ENCODE measurements around the gene SMG9. TPM values are rescaled to one million over a fixed set of nuclear protein-coding genes. Genes with fewer than 3 reads are reported as not detected.

SMG9 gene
- total RNA-seq, 2 donors from 2014 or later, result 85.3 to 96.4 TPM

- H3K36me3 Mint-ChIP-seq (ENCODE audit: insufficient read depth in 2 of 2), result peaks cover 4 to 13% of the 10 kb centered on the region in 2 donors
- peak overlapping the region; percentile 57 to 94 for H3K4me3 Mint-ChIP-seq
- ATAC-seq (replicated peaks in 1 of 2), result no peak
- peak overlapping the region; percentile 20 for H3K27ac Mint-ChIP-seq
- H3K4me1 Mint-ChIP-seq (ENCODE audit: low read depth), result peaks cover 50% of the 10 kb centered on the region
- DNase-seq, result peak; percentile 59 to 64
- peaks cover 12% of the 10 kb centered on the region for H3K27me3 Mint-ChIP-seq (ENCODE audit: low read depth)
- H3K9me3 Mint-ChIP-seq, result peaks cover 0 to 3% of the 10 kb centered on the region in 2 donors
These were observed 30.4 kb upstream of the SMG9 start for GRCh38 chr19:43784981-43785808.

- Mint-ChIP-seq H3K4me1 (ENCODE audit: low read depth) (peaks cover 54% of the 10 kb centered on the region), H3K27ac (peak overlapping the region; percentile 3), H3K9me3 (peaks cover 0 to 3% of the 10 kb centered on the region in 2 donors), H3K4me3 (peak overlapping the region; percentile 57 to 94), H3K36me3 (ENCODE audit: insufficient read depth in 2 of 2) (peaks cover 6 to 13% of the 10 kb centered on the region in 2 donors), H3K27me3 (ENCODE audit: low read depth) (peaks cover 6% of the 10 kb centered on the region)
- DNase-seq, result peak; percentile 80 to 84
- peak; percentile 28 to 47 for ATAC-seq (replicated peaks in 1 of 2)
These were observed 29.6 kb upstream of the SMG9 start for GRCh38 chr19:43784241-43784980.

GRCh38 chr19:43783636-43784035, 28.9 kb upstream of the SMG9 start:
- no peak for DNase-seq
- Mint-ChIP-seq H3K4me1 (ENCODE audit: low read depth) (peaks cover 61% of the 10 kb centered on the region), H3K9me3 (peaks cover 0 to 3% of the 10 kb centered on the region in 2 donors), H3K36me3 (ENCODE audit: insufficient read depth in 2 of 2) (peaks cover 9 to 13% of the 10 kb centered on the region in 2 donors), H3K27me3 (ENCODE audit: low read depth) (peaks cover 1% of the 10 kb centered on the region), H3K4me3 (peak overlapping the region; percentile 57 to 94), H3K27ac (peak overlapping the region; percentile 3)
- no peak for ATAC-seq (replicated peaks in 1 of 2)

GRCh38 chr19:43782689-43783231, 28.0 kb upstream of the SMG9 start:
- peaks cover 70% of the 10 kb centered on the region for H3K4me1 Mint-ChIP-seq (ENCODE audit: low read depth)
- H3K27me3 Mint-ChIP-seq (ENCODE audit: low read depth), result no peaks in the 10 kb centered on the region
- peak overlapping the region; percentile 19 for H3K27ac Mint-ChIP-seq
- H3K9me3 Mint-ChIP-seq, result peaks cover 0 to 3% of the 10 kb centered on the region in 2 donors
- DNase-seq (peak in 1 of 2 donors; percentile 26), ATAC-seq (replicated peaks in 1 of 2) (no peak)
- peaks cover 12 to 14% of the 10 kb centered on the region in 2 donors for H3K36me3 Mint-ChIP-seq (ENCODE audit: insufficient read depth in 2 of 2)
- H3K4me3 Mint-ChIP-seq, result peak overlapping the region; percentile 74 to 94

- H3K9me3 Mint-ChIP-seq, result peaks cover 0 to 3% of the 10 kb centered on the region in 2 donors
- DNase-seq (no peak), ATAC-seq (replicated peaks in 1 of 2) (no peak)
- H3K27ac Mint-ChIP-seq, result peak overlapping the region; percentile 19
- peaks cover 12 to 14% of the 10 kb centered on the region in 2 donors for H3K36me3 Mint-ChIP-seq (ENCODE audit: insufficient read depth in 2 of 2)
- peaks cover 75% of the 10 kb centered on the region for H3K4me1 Mint-ChIP-seq (ENCODE audit: low read depth)
- H3K27me3 Mint-ChIP-seq (ENCODE audit: low read depth), result no peaks in the 10 kb centered on the region
- H3K4me3 Mint-ChIP-seq, result peak overlapping the region; percentile 74 to 94
These were observed 27.5 kb upstream of the SMG9 start for GRCh38 chr19:43782311-43782660.

- no peaks in the 10 kb centered on the region for H3K27me3 Mint-ChIP-seq (ENCODE audit: low read depth)
- peak overlapping the region; percentile 74 to 94 for H3K4me3 Mint-ChIP-seq
- H3K9me3 Mint-ChIP-seq, result peaks cover 0 to 3% of the 10 kb centered on the region in 2 donors
- ATAC-seq (replicated peaks in 1 of 2) (peak; percentile 47 to 52), DNase-seq (peak; percentile 69 to 73)
- peaks cover 80% of the 10 kb centered on the region for H3K4me1 Mint-ChIP-seq (ENCODE audit: low read depth)
- peaks cover 12 to 14% of the 10 kb centered on the region in 2 donors for H3K36me3 Mint-ChIP-seq (ENCODE audit: insufficient read depth in 2 of 2)
- peak overlapping the region; percentile 43 for H3K27ac Mint-ChIP-seq
These were observed 27.0 kb upstream of the SMG9 start for GRCh38 chr19:43781630-43782310.

- Mint-ChIP-seq H3K27ac (peak within 1 kb of the TSS; percentile 43), H3K36me3 (ENCODE audit: insufficient read depth in 2 of 2) (peaks cover 18% of the 10 kb centered on the region in 2 donors), H3K9me3 (peaks cover 0 to 3% of the 10 kb centered on the region in 2 donors), H3K27me3 (ENCODE audit: low read depth) (no peaks in the 10 kb centered on the region), H3K4me3 (peak within 1 kb of the TSS; percentile 74 to 94), H3K4me1 (ENCODE audit: low read depth) (peaks cover 88% of the 10 kb centered on the region)
- ATAC-seq (replicated peaks in 1 of 2), result peak; percentile 80 to 83
- peak; percentile 83 to 88 for DNase-seq
These were observed 26.2 kb upstream of the SMG9 start, which contains the start of gene KCNN4 for GRCh38 chr19:43780706-43781525. Gene KCNN4 (minus strand): TSS chr19:43780973. CDS start chr19:43780861, 112 bp downstream.

- ATAC-seq (replicated peaks in 1 of 2) (no peak), DNase-seq (no peak)
- Mint-ChIP-seq H3K9me3 (peaks cover 0 to 3% of the 10 kb centered on the region in 2 donors), H3K4me1 (ENCODE audit: low read depth) (peaks cover 88% of the 10 kb centered on the region), H3K27ac (peak overlapping the region; percentile 72), H3K4me3 (peak overlapping the region; percentile 74 to 94), H3K27me3 (ENCODE audit: low read depth) (no peaks in the 10 kb centered on the region), H3K36me3 (ENCODE audit: insufficient read depth in 2 of 2) (peaks cover 20 to 24% of the 10 kb centered on the region in 2 donors)
These were observed 25.1 kb upstream of the SMG9 start for GRCh38 chr19:43779820-43780219.

GRCh38 chr19:43779147-43779819, 24.5 kb upstream of the SMG9 start:
- ATAC-seq (replicated peaks in 1 of 2), result no peak
- no peak for DNase-seq
- Mint-ChIP-seq H3K27ac (peak overlapping the region; percentile 72), H3K4me3 (peak overlapping the region; percentile 74 to 94), H3K4me1 (ENCODE audit: low read depth) (peaks cover 84% of the 10 kb centered on the region), H3K36me3 (ENCODE audit: insufficient read depth in 2 of 2) (peaks cover 20 to 25% of the 10 kb centered on the region in 2 donors), H3K9me3 (peaks cover 0 to 3% of the 10 kb centered on the region in 2 donors), H3K27me3 (ENCODE audit: low read depth) (no peaks in the 10 kb centered on the region)

- H3K27ac Mint-ChIP-seq, result peak overlapping the region; percentile 72
- H3K4me3 Mint-ChIP-seq, result peak overlapping the region; percentile 74 to 94
- H3K4me1 Mint-ChIP-seq (ENCODE audit: low read depth), result peaks cover 78% of the 10 kb centered on the region
- H3K36me3 Mint-ChIP-seq (ENCODE audit: insufficient read depth in 2 of 2), result peaks cover 18 to 24% of the 10 kb centered on the region in 2 donors
- ATAC-seq (replicated peaks in 1 of 2) (no peak), DNase-seq (no peak)
- no peaks in the 10 kb centered on the region for H3K27me3 Mint-ChIP-seq (ENCODE audit: low read depth)
- H3K9me3 Mint-ChIP-seq, result peaks cover 0 to 2% of the 10 kb centered on the region in 2 donors
These were observed 23.9 kb upstream of the SMG9 start for GRCh38 chr19:43778651-43779050.

- H3K4me1 Mint-ChIP-seq (ENCODE audit: low read depth), result peaks cover 65% of the 10 kb centered on the region
- H3K9me3 Mint-ChIP-seq, result no peaks in the 10 kb centered on the region
- H3K36me3 Mint-ChIP-seq (ENCODE audit: insufficient read depth in 2 of 2), result peaks cover 15 to 24% of the 10 kb centered on the region in 2 donors
- peak overlapping the region; percentile 61 for H3K27ac Mint-ChIP-seq
- peak overlapping the region; percentile 74 to 94 for H3K4me3 Mint-ChIP-seq
- no peaks in the 10 kb centered on the region for H3K27me3 Mint-ChIP-seq (ENCODE audit: low read depth)
- DNase-seq, result peak in 1 of 2 donors; percentile 50
- peak; percentile 2 to 10 for ATAC-seq (replicated peaks in 1 of 2)
These were observed 22.5 kb upstream of the SMG9 start for GRCh38 chr19:43777163-43777695.
